Mucosa of descending colon (tissue), 3 donors: ENCODE data around the gene PACSIN1. TPM values are rescaled to one million over a fixed set of nuclear protein-coding genes. Genes with fewer than 3 reads are reported as not detected.
A peak's percentile ranks its signal among the peaks of the same experiment; 100 is the strongest.

Experiments
- ATAC-seq: fragments of 200-7000 bp; cut with Tn5 transposase; one replicate; pipeline ENCODE4 v1.9.1; 2020; ENCODE audit warnings: mild to moderate bottlenecking, moderate library complexity
- DNase-seq, 3 donors: peaks; one replicate each; pipeline ENCODE4 v3.0.0-alpha.2; 2020
- H3K36me3 ChIP-seq: fragments of 200-600 bp; one replicate; pipeline ENCODE4 v1.8.0; 2021; ENCODE audit warnings: low read depth, mild to moderate bottlenecking
- H3K4me1 ChIP-seq: fragments of 200-600 bp; one replicate; pipeline ENCODE4 v1.8.0; 2021; ENCODE audit warnings: low read depth, mild to moderate bottlenecking
- H3K4me3 ChIP-seq: fragments of 200-600 bp; one replicate; pipeline ENCODE4 v1.8.0; 2021; ENCODE audit warnings: mild to moderate bottlenecking
- H3K9me3 ChIP-seq: fragments of 200-600 bp; one replicate; pipeline ENCODE4 v1.8.0; 2021; ENCODE audit warnings: mild to moderate bottlenecking
- CTCF ChIP-seq: fragments of 200-600 bp; IDR thresholded peaks from one replicate; pipeline ENCODE4 v1.8.0; 2022; ENCODE audit warnings: antibody characterized with exemption, mild to moderate bottlenecking
- intact Hi-C, 2 donors: fragments of 100-400 bp; cut with DNase I in 1 of 2; cut with micrococcal nuclease in 1 of 2; formaldehyde crosslinking; loops; one replicate each; pipeline versions ENCODE4 v1.11.0 to v1.11.1; 2022; cut with DNase I, micrococcal nuclease
- total RNA-seq, 3 donors: library from RNA; stranded (reverse); fragmentation: NEBNext Ultra II Directional in 2 of 3; extraction: Animal tissue kit (Norgen Biotek cat#: 25700) in 2 of 3; gene quantifications; one replicate each; pipeline versions ENCODE4 v1.2.1 to v1.2.4, GENCODE V29; 2021 to 2023
- donor health status: DM: no; HTN: no; CAD: no; lungs with moderate emphysema.
- donor health status: DM: no; HTN: no; CAD: no.
- donor health status: DM: no; HTN: yes; CAD: no.

PACSIN1 gene
- total RNA-seq, 3 donors from 2014 or later = 0.41 to 1.9 (median 0.67) TPM

GRCh38 chr6:34566830-34567546 is 101.1 kb downstream of the PACSIN1 start:
- ATAC-seq (peak; percentile 2), DNase-seq (no peak)
- intact Hi-C loops = no loop called here
- H3K4me1 ChIP-seq = no peaks in the 10 kb centered on the region
- no peaks in the 10 kb centered on the region for H3K36me3 ChIP-seq
- no peaks in the 10 kb centered on the region for H3K9me3 ChIP-seq
- no peak for TF ChIP-seq CTCF
- no peak overlapping the region for H3K4me3 ChIP-seq

- no peak for TF ChIP-seq CTCF
- Histone ChIP-seq H3K4me1 (peaks cover 6% of the 10 kb centered on the region), H3K9me3 (no peaks in the 10 kb centered on the region), H3K4me3 (no peak overlapping the region), H3K36me3 (no peaks in the 10 kb centered on the region)
- ATAC-seq (no peak), DNase-seq (no peak)
- intact Hi-C loops = no loop called here
Measured at GRCh38 chr6:34568341-34569201, 102.7 kb downstream of the PACSIN1 start.

GRCh38 chr6:34569361-34569973 is 103.6 kb downstream of the PACSIN1 start:
- TF ChIP-seq CTCF = no peak
- H3K4me1 ChIP-seq = peaks cover 8% of the 10 kb centered on the region
- H3K4me3 ChIP-seq = no peak overlapping the region
- ATAC-seq (no peak), DNase-seq (no peak)
- H3K9me3 ChIP-seq = no peaks in the 10 kb centered on the region
- intact Hi-C loops = no loop called here
- H3K36me3 ChIP-seq = no peaks in the 10 kb centered on the region

- ATAC-seq = peak; percentile 75
Measured at GRCh38 chr6:34570066-34570833, 104.4 kb downstream of the PACSIN1 start.

More at GRCh38 chr6:34570066-34570833, 104.4 kb downstream of the PACSIN1 start:
- intact Hi-C loops = no loop called here
- no peaks in the 10 kb centered on the region for H3K36me3 ChIP-seq
- no peaks in the 10 kb centered on the region for H3K9me3 ChIP-seq
- DNase-seq = peak; percentile 65 to 79 (median 75)
- no peak for TF ChIP-seq CTCF
- H3K4me3 ChIP-seq = no peak overlapping the region
- H3K4me1 ChIP-seq = peaks cover 8% of the 10 kb centered on the region
